Effector CD8-positive, alpha-beta T cell (primary cell): ENCODE data around the gene EZR.

ENCODE experiments used
- DNase-seq: peaks from one replicate; lab custom pipeline; 2025; lab: John Stamatoyannopoulos, UW

Gene EZR

DNA sequence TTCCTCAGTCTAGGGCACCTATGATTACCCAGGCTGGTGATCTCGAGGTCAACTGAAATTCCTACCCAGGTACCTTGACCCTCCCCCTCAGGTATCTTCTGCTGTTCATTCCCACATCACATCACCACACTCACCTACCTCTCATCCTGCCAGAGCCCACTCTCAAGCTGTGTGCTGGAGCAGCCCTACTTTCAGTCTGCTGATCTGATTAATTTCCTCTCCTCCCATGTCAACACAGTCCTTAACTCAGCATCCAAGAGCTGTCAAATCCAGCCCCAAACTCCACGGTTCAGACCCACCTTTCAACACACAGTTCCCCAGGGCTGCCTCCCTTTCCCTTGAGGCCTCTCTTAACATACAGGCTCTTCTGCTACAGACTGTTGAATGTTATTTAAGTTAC, 42.4 kb downstream of the EZR start:
- DNase-seq, result no peak

DNA sequence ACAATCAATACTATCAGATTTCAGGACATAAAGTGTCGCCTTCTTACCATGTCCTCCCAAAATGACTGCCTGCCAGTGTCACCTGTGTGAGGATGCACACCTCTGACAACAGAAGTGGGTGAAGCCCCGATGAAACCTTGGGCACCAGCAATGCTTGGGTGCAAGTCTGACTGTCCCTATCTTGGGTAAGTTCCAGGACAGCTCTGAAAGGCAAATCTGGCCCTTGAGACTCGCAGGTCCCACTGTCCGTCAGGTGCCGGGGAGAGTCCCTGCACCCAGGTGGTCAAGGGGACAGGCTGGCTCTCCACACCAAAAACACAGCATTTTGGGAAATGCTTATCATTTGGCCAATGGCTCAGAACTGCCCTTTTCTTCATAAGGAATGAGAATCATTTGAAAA, 43.3 kb downstream of the EZR start:
- DNase-seq, result no peak

DNA sequence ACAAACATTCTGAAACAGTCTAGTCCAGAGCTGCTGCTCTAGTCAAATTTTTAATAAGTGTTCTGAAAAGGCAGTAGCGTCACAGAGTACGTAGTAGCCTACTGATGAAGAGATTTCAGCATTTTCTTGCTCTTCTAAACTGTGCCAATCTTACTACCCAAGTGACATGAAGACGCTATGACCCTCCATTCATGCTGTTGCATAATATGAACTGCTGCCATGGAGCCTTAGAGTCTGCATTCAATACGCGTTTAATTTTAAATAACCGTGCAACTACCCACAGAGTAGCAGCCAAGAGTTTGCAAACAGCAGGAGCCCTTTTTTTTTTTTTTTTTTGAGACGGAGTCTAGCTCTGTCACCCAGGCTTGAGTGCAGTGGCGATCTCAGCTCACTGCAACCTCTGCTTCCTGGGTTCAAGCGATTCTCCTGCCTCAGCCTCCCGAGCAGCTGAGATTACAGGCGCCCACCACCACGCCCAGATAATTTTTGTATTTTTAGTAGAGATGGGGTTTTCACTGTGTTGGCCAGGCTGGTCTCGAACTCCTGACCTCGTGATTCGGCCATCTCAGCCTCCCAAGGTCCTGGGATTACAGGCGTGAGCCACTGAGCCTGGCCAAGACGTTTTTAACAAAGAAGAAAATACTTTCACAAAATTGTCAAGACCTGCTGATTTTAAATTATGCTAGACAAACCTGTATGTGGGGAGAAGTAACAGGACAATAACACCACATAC, 44.3 kb downstream of the EZR start:
- no peak for DNase-seq

DNA sequence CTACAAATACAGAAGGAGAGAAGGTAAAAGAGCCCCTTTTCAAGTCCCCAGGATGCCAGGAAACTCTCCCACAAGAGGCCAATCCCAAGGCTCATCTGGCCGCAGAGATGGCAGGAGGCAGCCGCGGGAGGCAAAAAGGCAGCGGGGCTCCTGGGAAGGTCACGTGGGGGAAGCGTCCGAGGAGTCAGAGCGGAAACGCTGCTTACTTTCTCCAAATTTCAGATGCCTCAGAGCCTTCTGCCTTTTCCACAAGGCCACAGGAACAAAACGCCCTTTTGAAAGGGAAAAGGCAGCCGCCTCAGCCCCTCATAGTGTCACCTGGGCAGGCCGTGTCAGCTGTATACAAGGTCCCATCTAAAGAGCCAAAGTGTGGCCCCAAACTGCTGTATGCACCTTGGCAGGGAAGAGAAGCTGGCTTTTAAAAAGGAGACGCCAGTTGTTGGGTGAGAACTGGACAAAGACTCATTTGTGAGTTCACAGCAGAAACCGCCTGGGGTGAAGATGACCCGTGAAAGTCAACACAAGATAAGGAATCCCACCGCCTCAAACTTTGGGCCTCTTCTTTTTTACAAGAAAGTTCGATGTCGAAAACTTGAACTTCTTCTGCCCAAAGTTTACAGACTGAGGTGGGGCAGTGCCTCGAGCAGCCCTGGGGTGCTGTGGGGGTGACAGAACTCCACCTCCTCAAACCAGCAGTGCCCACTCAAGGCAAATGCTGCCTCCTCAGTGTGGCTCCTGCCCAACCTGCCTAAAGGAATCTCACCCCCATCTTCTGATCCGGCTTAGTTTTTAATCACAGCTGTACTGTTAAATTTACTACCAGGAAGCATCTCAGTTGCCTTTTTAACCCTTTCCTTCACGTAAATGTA, 45.4 kb downstream of the EZR start:
- DNase-seq, result no peak

DNA sequence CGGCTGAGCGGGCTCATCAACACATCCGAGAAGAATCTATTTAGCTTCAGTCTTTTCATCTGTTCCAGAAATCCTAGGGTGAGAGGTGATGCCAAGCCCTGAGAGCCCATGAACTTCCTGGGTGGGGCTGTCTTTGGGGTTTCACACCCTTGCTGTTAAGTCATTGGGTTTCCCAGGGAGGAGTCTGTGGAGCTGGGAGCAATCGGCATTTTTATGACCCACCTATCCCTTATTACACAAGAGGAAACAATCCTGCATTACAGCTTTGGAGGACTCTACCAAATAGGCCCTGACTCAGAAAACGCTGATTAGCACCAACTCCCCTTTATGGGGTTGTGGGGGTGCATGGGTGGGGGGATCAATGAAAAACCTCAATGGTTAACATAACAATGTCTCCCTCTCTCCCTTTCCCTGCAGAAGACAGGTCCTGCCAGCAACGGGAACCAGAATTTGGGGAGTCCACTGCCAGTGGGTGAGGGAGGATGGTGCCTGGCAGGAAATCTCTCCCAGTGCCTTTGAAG, 46.3 kb downstream of the EZR start:
- DNase-seq, result no peak

DNA sequence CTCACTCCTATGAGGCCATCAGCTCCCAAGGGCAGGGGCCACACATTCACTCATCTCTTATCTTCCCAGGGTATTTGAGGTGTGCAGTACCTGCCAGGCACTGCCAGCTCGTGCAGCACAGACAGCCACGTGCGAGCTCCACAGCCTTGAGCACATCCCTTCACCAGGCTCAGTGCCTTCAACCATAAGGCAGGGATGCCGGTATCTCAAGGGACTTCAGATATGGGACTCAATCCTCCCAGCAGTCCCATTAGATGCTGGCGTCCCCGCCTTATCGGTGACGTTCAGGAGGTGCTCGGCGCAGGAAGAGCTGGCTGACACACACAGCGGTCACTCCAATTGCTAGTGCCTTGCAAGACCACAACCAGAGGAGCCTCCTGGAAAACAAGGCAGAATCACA, 47.0 kb downstream of the EZR start:
- DNase-seq, result no peak

DNA sequence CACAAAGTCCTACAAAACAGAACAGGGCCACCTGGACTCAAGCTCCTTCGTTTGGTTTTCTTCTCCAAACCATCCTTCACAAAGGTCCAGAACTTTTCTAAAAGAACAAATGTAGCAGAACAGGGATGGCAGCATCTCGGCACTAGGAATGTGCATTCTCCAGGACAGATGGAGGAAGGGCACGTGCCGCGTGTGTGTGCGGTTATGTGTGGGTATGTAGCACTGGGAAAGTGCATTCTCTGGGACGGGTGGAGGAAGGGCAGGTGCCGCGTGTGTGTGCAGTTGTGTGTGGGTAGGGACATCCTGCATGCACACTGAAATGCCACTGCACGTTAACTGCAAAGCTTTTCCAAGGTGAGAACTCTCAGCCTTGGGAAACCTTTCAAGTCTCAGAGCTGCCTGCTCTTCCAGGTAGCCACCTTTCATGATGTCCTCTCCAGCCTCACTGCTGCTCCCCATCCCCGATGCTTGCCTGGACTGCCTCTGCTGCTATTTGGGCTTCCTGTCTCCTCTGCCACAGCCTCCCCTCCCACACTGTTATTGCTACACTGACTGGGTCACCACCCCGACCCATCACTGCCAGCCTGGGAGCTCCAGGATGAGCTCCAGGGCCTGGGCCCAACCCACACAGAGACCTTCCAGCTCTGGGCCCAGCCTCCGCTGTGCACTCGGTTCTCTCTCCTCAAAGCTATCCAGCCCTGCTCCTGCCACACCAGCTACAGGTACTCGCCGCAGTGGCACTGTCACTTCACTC, 47.6 kb downstream of the EZR start:
- no peak for DNase-seq

DNA sequence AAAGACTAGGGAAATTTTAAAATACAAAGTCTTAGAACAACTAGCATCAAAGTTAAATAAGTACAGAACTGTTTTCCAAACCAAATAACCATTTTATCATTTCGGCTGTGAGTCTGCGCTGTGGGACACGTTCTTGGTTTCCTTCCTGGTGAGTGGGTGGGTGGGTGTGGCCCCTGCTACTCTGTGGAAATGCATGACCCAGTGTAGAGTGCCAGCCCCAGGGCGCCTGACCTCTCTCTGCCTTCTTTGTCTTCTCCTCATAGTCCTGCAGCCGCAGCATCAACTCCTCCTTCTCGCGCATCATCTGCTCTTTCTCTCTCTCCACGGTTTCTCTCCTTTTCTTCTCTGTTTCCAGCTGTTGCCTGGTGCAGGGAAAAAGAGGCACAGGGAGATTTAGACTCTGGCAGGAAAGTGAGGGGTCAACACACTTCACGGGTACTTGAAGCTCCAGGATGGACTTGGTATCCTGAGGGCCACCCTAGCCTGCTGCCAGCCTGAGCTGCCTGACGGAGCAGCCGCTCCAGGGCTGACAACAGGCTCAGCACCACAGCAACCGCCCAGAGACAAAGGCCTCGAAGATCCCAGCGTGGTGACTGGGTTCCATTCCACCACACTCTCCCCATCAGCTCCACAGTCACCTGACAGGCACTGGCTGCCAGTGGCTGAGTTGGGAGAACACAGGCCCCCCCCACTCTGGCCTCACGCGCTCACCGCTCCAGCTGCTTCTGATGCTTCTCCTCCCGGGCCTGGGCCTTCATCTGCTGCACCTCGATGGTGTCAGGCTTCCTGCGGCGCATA, 48.4 kb downstream of the EZR start:
- no peak for DNase-seq

DNA sequence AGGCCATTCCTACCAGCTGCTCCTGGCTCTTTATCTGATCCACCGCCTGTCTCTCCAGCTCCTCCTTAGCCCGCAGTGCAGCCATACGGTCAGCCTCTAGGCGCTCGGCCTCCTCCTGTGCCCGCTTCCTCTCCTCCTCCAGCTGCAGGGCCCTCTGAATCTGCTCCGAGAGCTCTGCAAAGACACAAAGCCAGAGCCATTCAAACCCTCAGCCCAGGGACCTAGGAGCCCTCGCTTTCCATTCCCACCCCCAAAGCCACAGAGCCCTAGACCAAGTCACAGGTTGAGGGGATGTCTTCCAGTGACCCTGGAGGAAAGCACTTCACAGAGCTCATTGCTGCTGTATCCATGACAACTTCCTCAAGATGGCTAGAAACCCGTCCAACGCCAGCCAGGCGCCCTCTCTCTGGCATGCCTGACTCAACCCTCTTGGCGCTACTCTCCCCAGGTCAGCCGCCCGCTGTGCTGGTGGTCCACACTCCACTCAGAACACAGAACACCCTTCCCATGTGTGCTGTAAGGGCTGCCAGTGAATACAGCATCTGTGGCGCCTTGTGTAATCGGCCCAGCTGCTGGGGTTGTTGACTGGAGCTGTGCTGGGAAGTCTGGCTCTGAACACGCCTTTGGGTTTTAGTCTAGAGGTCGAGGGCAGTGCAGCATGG, 49.3 kb downstream of the EZR start:
- no peak for DNase-seq

DNA sequence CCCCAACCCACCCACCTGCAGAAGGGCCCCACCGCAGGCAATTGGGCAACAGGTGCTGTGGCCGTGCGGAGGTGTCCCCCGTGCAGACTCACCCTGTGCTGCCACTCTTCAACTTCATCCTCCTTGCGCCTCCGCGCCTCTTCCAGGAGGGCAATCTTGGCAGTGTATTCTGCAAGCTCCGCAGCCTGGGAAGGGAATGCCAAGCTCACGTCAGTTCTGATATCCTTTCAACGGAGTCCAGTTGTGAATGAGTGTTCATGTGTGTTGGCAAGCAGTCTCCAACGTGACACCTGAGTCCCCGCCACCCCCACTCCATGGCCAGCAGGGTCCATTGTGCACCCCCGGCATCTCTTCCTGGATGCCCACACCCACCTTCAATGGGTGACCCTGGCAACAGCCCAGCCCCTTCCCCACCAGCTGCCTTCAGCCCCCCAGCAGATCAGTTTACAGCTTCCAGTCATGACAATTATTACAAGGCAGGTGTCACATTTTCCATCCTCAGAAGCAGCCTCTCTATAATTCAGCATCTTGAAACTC, 49.9 kb downstream of the EZR start:
- no peak for DNase-seq

DNA sequence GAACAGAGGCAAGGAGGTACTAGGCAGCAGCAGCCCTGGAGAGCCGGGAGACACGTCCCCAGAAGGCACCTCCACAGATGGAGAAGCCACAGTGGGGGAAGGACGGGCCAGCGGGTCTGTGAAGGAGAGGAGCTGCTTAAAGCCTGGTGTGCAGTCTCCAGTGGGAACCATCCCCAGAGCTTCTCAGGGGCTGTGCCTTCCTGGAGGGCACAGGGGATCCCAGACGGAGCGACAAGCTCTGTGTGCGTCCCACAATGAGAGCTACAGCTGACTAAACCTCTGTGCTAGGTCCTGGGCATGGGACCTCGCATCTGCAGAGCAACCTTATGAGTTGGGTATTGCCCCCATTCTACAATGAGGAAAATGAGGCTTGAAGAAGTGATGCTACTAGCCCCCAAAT, 50.7 kb downstream of the EZR start:
- DNase-seq, result no peak

DNA sequence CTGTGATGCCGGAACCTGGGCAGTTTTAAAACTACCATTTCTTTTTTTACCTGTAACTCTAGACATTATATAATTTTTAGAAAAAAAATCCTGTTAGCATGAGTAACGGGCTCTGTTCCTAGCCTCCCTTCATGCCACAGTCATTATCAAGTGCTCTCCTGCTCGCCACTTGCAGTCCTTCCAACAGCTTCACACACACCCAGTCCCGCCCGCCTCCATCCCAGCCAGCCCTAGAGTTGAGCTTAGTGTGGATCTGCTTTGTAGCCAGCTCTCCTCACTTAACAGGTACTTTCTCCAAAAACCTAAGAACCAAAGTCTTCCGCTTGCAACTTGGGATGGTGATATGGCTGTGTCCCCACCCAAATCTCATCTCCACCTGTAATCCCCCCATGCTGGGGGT, 51.5 kb downstream of the EZR start:
- no peak for DNase-seq

DNA sequence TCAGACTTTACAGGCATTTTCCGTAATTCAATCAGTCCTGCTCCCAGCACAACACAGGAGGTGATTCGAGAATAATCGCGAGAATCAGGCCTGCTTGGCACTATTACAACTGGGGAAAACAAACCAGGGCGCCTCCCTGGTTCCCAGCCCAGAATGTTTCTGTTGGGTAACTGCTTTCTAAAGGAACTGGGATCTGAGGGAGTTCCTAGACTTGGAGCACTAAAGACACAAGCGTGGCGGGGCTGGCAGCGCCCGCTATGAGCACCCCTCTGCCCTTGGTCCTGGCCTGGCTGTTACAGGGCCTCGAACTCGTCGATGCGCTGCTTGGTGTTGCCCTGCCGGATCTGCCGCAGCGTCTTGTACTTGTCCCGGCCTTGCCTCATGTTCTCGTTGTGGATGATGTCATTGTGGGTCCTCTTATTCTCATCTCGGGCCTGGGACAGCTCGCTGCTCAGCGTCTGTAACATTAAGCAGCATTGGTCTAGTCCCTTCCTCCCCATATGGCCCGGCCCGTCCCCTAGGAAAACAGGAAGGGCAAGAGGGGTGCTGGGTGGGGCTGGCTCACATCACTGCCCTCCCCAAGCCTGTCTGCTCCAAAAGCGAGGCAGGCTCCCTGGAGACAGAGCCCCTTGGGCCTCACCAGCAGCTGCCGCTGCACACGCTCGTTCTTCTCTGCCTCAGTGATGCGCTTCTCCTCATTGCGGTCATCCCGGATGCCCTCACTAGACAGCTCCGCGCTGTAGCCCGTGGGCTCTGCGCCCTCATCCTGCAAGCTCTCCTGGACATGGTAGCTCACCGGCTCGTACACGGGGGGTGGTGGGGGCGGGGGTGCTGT, 52.3 kb downstream of the EZR start:
- no peak for DNase-seq

DNA sequence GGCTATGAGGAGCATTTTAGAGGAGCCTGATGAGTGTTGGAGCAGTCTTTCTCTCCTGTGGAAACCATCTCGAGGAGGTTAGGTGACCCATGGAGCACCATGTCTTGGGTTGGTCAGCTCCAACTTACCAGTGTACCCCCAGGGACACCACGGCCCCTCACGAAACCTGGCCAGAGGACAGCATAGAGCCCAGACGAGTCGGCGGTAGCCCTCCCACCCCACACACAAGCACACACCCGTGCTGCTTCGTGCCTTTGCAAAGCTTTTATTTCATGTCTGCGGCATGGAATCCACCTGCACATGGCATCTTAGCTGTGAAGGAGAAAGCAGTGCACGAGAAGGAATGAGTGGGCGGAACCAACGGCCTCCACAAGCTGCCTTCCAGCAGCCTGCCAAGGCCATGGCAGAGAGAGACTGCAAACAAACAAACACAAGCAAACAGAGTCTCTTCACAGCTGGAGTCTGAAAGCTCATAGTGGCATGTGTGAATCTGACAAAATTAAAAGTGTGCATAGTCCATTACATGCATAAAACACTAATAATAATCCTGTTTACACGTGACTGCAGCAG, 53.6 kb downstream of the EZR start:
- DNase-seq, result no peak

DNA sequence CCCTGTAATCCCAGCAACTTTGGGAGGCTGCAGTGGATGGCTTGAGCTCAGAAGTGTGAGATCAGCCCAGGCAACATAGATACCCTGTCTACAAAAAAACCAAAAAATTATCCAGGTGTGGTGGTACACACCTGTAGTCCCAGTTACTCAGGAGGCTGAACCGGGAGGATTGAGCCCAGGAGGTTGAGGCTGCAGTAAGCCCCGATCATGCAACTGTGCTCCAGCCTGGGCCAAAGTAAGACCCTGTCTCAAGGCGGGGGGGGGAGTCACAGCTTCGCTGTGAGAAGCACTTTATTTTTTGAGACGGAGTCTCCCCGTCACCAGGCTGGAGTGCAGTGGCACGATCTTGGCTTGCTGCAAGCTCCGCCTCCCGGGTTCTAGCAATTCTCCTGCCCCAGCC, 54.2 kb downstream of the EZR start:
- DNase-seq, result no peak

DNA sequence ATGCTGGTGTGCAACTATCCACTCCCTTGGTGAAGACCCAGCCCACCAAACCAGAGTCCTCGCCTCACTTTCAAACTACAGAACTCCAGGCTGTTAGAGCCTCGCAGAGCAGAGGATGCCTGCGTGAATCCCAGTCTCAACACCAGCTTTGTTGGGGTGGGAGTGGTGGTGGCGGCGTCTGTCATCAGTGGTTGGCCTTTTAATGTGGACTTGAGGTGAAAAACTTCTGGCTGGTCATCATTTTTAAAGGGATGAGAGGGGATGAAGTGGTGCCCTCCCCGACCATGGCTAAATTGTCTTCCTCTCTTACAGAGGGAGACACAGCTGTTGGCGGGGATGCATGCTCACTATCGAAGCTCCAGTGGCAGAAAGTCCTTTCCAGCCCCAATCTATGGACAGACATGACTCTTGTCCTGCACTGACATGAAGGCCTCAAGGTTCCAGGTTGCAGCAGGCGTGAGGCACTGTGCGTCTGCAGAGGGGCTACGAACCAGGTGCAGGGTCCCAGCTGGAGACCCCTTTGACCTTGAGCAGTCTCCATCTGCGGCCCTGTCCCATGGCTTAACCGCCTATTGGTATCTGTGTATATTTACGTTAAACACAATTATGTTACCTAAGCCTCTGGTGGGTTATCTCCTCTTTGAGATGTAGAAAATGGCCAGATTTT, 54.9 kb downstream of the EZR start:
- no peak for DNase-seq

DNA sequence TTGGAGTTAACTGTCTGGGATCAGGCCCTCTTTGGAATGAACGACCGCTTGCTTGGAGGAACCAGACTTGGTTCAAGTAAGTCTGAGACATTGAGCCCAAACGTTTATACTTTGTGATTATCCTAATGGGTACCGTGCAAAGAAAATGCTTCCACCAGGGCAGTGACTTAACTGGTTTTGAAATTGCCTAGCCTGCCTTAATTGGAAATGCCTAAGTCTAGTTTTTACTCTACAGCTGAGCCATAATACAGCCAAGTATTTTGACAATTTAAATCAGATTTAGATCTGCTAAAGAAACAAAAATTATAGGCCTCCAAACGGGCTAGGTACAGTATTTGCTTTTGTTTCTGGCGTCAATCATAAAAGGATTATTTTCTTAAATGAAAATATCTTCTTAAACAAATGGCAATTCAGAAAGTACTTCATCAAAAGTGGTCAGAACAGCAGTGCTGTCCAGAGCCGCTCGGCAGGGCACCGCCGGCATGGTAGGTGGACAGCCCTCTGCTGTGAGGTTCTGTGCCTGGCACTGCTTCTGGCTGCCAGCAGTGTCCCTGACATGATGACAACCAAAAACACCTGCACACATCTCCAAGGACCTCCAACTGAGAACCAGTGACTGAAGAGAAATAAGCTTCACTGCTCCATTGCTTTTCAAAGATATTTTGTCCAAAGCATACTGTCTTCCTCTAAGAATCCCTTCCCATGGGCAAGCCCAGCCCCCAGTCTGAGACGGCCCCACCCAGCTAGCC, 55.6 kb downstream of the EZR start:
- DNase-seq, result no peak

DNA sequence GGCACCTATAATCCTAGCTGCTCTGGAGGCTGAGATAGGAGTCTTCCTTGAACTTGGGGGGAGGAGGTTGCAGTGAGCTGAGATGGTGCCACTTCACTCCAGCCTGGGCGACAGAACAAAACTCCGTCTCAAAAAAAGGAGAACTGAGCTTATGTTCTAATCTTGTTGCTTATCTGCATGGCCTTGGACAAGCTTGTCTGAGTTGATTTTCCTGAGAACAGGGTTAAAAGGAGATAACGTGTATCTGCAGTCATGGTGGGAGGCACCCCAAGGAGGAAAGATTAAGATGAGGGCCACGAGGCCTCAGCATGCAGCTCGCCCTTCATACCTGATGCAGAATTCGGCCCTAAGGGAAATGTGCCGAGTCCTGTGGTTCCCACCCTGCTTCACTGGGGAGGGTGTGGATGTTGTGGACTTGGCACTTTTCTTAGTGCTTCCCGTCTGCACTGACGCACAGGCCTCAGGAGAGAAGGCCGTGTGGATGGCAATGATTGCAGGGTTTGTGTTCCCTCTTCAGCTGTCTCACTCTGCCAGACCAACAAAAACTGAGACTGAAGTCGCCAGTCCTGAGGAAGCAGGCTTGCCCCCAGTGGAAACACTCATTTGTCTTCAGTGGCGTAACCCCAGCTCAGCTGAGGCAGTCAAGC, 56.3 kb downstream of the EZR start:
- no peak for DNase-seq
